GM12874 (cell line): ENCODE measurements around the gene RNF130.

ENCODE experiments used
- CTCF ChIP-seq: IDR thresholded peaks from 2 replicates; pipeline ENCODE4 v1.5.1; 2011; ENCODE audit warnings: low read depth, mild to moderate bottlenecking, control low read depth, low read length, moderate library complexity; ENCODE audit not compliant: insufficient read depth

RNF130 gene

GRCh38 chr5:179953987-179954386, 117.6 kb downstream of the RNF130 start:
- TF ChIP-seq CTCF, result no peak

- TF ChIP-seq CTCF, result no peak
These were observed 134.4 kb downstream of the RNF130 start for GRCh38 chr5:179936976-179937681.

GRCh38 chr5:179930788-179931473, 140.6 kb downstream of the RNF130 start:
- TF ChIP-seq CTCF, result no peak

- TF ChIP-seq CTCF, result no peak
These were observed 143.7 kb downstream of the RNF130 start for GRCh38 chr5:179927824-179928223.

GRCh38 chr5:179926657-179927056, 144.9 kb downstream of the RNF130 start:
- no peak for TF ChIP-seq CTCF

- TF ChIP-seq CTCF, result no peak
These were observed 148.1 kb downstream of the RNF130 start for GRCh38 chr5:179923436-179923835.

GRCh38 chr5:179920175-179920574, 151.4 kb downstream of the RNF130 start:
- no peak for TF ChIP-seq CTCF
